Body of pancreas (tissue), 4 donors: ENCODE data around the gene BRIP1. TPM values are rescaled to one million over a fixed set of nuclear protein-coding genes. Genes with fewer than 3 reads are reported as not detected.

ENCODE experiments used
- ATAC-seq: fragments of 150-250 bp; one replicate; pipeline ENCODE4 v1.9.1; 2016
- DNase-seq, 4 donors: peaks; one replicate each; pipeline ENCODE4 v3.0.0-alpha.2; 2019
- H3K27ac ChIP-seq, 4 donors: fragments of 200-600 bp; sonication (generic); 1 replicate in 3 of 4; 2 replicates in 1 of 4; pipeline versions ENCODE4 v1.5.1 to v1.6.1; 2016 to 2019; ENCODE audit warnings: mild to moderate bottlenecking in 1 of 4, mixed read lengths in 1 of 4, moderate library complexity in 1 of 4
- H3K27me3 ChIP-seq, 2 donors: fragments of 200-600 bp; sonication (generic); one replicate each; pipeline ENCODE4 v1.6.0; 2016; ENCODE audit warnings: mild to moderate bottlenecking in 1 of 2
- H3K36me3 ChIP-seq, 2 donors: fragments of 200-600 bp; sonication (generic); replicated peaks in 1 of 2; 2 replicates each; pipeline ENCODE4 v1.5.1; 2016; ENCODE audit warnings: low read depth in 2 of 2; ENCODE audit not compliant: insufficient read depth in 1 of 2
- H3K4me1 ChIP-seq: fragments of 200-600 bp; sonication (generic); one replicate; pipeline ENCODE4 v1.6.0; 2016
- H3K4me3 ChIP-seq, 2 donors: fragments of 200-600 bp; sonication (generic); 1 replicate in 1 of 2; 2 replicates in 1 of 2; pipeline ENCODE4 v1.5.1; 2016 to 2019
- H3K9me3 ChIP-seq, 3 donors: fragments of 200-600 bp; sonication (generic); 1 replicate in 2 of 3; 2 replicates in 1 of 3; pipeline ENCODE4 v1.5.1; 2016
- POLR2A ChIP-seq, 3 donors: fragments of 450-650 bp; IDR thresholded peaks; one replicate each; pipeline ENCODE4 v1.6.1; 2016; ENCODE audit warnings: antibody characterized with exemption in 3 of 3, mild to moderate bottlenecking in 2 of 3
- WGBS, 2 donors: methylation state at CpG; one replicate each; pipeline ENCODE4 v1.1.5; 2017; 5-methylcytosine and 5-hydroxymethylcytosine counted together
- intact Hi-C: fragments of 100-400 bp; cut with DNase I; formaldehyde crosslinking; loops from one replicate; pipeline ENCODE4 v1.15.1; 2023
- total RNA-seq, 2 donors: library from RNA; depleted of rRNA; stranded (reverse); fragments of >200 nt; gene quantifications; one replicate each; pipeline ENCODE4 v1.1.0, GENCODE V29; 2016
- TF ChIP-seq, protein P1 (sequence below), 7 experiments: fragments of 450-650 bp in 4 of 7; fragments of 200-600 bp in 3 of 7; sonication (generic) in 3 of 7; IDR thresholded peaks; one replicate each; pipeline ENCODE4 v1.5.1; 2016 to 2019; ENCODE audit warnings: antibody characterized with exemption in 7 of 7

Gene BRIP1
- total RNA-seq, 2 donors from 2014 or later, result under 0.01 to 0.33 TPM

- DNase-seq (no peak), ATAC-seq (no peak)
- Histone ChIP-seq H3K4me1 (no peaks in the 10 kb centered on the region), H3K9me3 (no peaks in the 10 kb centered on the region), H3K27ac (no peak overlapping the region), H3K4me3 (no peak overlapping the region), H3K27me3 (no peaks in the 10 kb centered on the region), H3K36me3 (no peaks in the 10 kb centered on the region)
- TF ChIP-seq, protein P1, sequence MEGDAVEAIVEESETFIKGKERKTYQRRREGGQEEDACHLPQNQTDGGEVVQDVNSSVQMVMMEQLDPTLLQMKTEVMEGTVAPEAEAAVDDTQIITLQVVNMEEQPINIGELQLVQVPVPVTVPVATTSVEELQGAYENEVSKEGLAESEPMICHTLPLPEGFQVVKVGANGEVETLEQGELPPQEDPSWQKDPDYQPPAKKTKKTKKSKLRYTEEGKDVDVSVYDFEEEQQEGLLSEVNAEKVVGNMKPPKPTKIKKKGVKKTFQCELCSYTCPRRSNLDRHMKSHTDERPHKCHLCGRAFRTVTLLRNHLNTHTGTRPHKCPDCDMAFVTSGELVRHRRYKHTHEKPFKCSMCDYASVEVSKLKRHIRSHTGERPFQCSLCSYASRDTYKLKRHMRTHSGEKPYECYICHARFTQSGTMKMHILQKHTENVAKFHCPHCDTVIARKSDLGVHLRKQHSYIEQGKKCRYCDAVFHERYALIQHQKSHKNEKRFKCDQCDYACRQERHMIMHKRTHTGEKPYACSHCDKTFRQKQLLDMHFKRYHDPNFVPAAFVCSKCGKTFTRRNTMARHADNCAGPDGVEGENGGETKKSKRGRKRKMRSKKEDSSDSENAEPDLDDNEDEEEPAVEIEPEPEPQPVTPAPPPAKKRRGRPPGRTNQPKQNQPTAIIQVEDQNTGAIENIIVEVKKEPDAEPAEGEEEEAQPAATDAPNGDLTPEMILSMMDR (IDR thresholded peaks at IDR 0.05), result no peak
- TF ChIP-seq POLR2A (IDR thresholded peaks at IDR 0.05), result no peak
- intact Hi-C loops, result no loop called here
Observed at GRCh38 chr17:61646482-61646881, 216.8 kb downstream of the BRIP1 start.

DNA sequence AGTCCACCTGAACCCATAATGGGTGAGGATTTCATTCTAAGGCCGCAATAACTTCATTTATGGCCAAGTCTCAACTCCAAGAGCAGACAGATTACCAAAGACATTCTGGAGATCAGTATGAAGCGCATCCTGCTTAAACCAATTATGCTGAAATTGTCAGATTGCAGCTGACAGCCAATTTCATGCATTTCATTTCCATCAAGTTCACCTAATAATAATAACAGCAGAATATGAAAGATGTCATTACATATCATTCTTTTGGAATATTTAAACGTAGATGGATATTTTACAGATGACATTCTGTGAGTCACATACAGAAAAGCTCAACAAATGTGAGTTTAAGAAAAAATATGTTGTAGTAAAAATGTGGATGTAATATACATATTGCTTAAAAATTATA lies 217.4 kb downstream of the BRIP1 start:
- H3K4me3 ChIP-seq, result no peak overlapping the region
- no peak for ATAC-seq

GRCh38 chr17:61644800-61645774 lies 218.2 kb downstream of the BRIP1 start:
- no peaks in the 10 kb centered on the region for H3K27me3 ChIP-seq
- no peaks in the 10 kb centered on the region for H3K36me3 ChIP-seq
- no peak overlapping the region for H3K4me3 ChIP-seq
- intact Hi-C loops, result no loop called here
- WGBS, 2 donors, result 79 to 90% methylated on average over 2 of the region's 2 CpGs
- no peak overlapping the region for H3K27ac ChIP-seq
- no peak for TF ChIP-seq POLR2A (IDR thresholded peaks at IDR 0.05)
- TF ChIP-seq, protein P1 (IDR thresholded peaks at IDR 0.05), result no peak
- H3K4me1 ChIP-seq, result no peaks in the 10 kb centered on the region
- ATAC-seq, result no peak
- no peak for DNase-seq
- no peaks in the 10 kb centered on the region for H3K9me3 ChIP-seq

More for the DNA sequence above, 217.4 kb downstream of the BRIP1 start:
- no peak for TF ChIP-seq POLR2A (IDR thresholded peaks at IDR 0.05)
- TF ChIP-seq, protein P1 (IDR thresholded peaks at IDR 0.05), result no peak
- Histone ChIP-seq H3K36me3 (no peaks in the 10 kb centered on the region), H3K27me3 (no peaks in the 10 kb centered on the region), H3K27ac (no peak overlapping the region), H3K4me1 (no peaks in the 10 kb centered on the region), H3K9me3 (no peaks in the 10 kb centered on the region)
- intact Hi-C loops, result no loop called here
- no peak for DNase-seq
- 78 to 79% methylated on average over 3 of the region's 3 CpGs for WGBS, 2 donors

GRCh38 chr17:61642768-61643167 lies 220.6 kb downstream of the BRIP1 start:
- 94 to 96% methylated on average over 2 of the region's 2 CpGs for WGBS, 2 donors
- no peaks in the 10 kb centered on the region for H3K9me3 ChIP-seq
- no peak overlapping the region for H3K27ac ChIP-seq
- intact Hi-C loops, result no loop called here
- DNase-seq, result no peak
- H3K4me1 ChIP-seq, result no peaks in the 10 kb centered on the region
- no peaks in the 10 kb centered on the region for H3K36me3 ChIP-seq
- H3K4me3 ChIP-seq, result no peak overlapping the region
- H3K27me3 ChIP-seq, result no peaks in the 10 kb centered on the region
- TF ChIP-seq POLR2A (IDR thresholded peaks at IDR 0.05), result no peak
- TF ChIP-seq, protein P1 (IDR thresholded peaks at IDR 0.05), result no peak
- no peak for ATAC-seq
